Dermis lymphatic vessel endothelial cell (primary cell): ENCODE data around the gene NUCB2. TPM values are rescaled to one million over a fixed set of nuclear protein-coding genes. Genes with fewer than 3 reads are reported as not detected.

Source experiments
- total RNA-seq: library from RNA; depleted of rRNA; stranded (reverse); fragments of >200 nt; gene quantifications from 2 replicates; pipeline ENCODE4 v1.2.1, GENCODE V29; 2014

NUCB2 gene
- 47.9 and 65.2 TPM in 2 replicates for total RNA-seq

GRCh38 chr11:17276236-17277023 lies at the start of gene NUCB2:
Gene NUCB2 (plus strand): TSS chr11:17276739. CDS start chr11:17295324, 18,585 bp downstream.

DNA sequence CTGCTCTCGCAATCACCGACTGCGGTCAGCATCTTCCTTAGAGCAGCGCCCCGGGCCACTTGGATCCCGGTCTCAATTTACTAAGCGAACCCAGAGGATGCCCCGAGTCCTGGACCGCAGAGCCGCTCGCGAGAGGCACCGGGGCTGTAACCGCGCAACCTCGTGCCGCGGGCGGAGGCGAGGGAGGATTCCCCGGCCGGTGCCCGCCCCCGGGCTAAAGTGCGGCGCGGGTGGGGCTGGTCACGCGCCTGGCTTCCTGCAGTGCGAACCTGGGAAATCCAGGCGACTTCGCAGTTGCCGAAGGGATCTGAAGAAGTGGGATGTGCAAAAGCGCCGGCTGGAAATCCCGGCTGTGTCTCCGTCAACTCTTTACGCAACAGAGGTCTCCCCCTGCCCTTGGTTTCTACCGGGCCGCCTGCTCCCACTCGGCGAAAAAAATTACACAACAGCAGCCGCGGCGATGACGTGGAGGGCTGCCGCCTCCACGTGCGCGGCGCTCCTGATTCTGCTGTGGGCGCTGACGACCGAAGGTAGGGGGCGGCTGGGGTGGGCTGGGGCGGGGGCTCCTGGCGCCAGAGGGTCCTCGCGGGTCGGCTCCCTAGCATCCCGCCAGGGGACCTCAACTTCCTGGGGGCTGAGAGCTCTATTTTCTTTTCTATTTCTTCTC lies 75.1 kb downstream of the NUCB2 start, which contains the start of gene NCR3LG1:
Gene NCR3LG1 (plus strand): TSS at position 291 of the 667 bp plus-strand sequence. CDS start 170 bp downstream, at position 461.

Other genes starting within 250 kb of the NUCB2 start
- 1,337 and 1,369 TPM in 2 replicates for gene RPS13, start 199.1 kb upstream of the NUCB2 start, total RNA-seq
- gene PIK3C2A, start 68.8 kb upstream of the NUCB2 start, total RNA-seq = 36.1 and 58.9 TPM in 2 replicates
- gene NCR3LG1, start 75.1 kb downstream of the NUCB2 start, total RNA-seq = 0.26 and 0.43 TPM in 2 replicates
- 0.65 and 1.1 TPM in 2 replicates for gene KCNJ11, start 111.9 kb downstream of the NUCB2 start, total RNA-seq
- gene ABCC8, start 200.1 kb downstream of the NUCB2 start, total RNA-seq = not detected in 2 replicates